Myocyte (in vitro differentiated cells): ENCODE data around the gene PEMT. TPM values are rescaled to one million over a fixed set of nuclear protein-coding genes. Genes with fewer than 3 reads are reported as not detected.

Experiments used
- DNase-seq: peaks from one replicate; pipeline ENCODE4 v3.0.0-alpha.2; 2012; ENCODE audit warnings: low read depth
- total RNA-seq: library from RNA; depleted of rRNA; stranded (reverse); fragments of >200 nt; gene quantifications from 2 replicates; pipeline ENCODE4 v1.2.3, GENCODE V29; 2014

PEMT gene
- total RNA-seq, 1 donor from 2014 or later: 40.3 TPM

DNA sequence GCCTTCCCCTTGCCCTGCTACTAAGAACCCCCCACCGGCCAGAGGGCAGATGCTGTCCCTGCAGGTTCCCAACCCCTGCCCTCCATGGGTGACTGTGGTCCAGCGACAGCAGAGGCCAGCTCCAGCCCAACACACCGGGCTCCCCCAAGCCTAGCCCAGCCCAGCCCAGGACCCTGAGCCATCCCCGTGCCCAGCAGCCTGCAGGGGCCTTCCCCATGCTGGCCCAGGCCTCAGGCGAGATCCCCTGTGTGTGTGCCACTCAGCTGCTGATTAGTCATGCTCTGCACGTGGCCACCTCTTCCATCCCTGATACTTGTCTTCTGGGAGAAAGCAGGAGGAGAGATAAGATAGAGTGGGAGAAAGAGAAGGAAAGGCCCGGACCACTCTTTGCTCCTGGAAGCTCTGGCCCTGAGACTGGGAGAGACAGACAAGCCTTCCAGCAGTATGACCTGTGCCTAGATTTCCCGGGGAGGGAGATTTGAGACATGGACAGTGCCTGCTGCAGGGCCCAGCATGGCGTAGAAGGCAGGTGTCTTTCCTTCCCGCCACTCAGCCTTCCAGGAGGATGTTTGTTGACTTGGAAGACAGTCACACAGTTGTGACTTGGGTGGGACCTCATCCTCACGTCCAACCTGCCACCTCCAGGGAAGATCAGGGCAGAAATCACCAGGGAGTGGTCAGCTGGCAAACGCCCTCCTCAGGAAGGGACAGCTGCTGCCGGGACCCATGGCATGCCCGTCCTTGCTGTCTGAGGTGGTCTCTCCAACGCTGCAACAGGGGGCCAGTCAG lies 54.0 kb downstream of the PEMT start:
- peak; percentile 22 for DNase-seq

DNA sequence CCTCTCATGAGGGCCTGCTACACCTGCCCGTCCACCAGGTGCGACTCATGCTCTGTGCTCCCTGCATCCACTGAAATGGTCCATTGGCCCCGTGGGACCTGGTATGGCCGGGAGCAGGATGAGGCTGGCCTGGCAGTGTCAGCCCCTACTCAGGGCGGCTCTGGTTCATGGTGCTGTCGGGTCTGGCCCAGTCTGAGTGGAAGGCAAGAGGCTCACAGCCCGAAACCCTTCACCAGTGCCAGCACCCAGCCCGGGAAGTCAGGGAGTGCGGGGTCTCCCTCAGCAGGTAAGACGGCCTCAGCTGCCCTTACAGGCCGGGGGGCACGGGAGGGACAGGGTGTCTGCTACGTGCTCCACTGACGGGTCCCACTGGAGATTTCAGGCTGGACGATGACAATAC lies 54.8 kb downstream of the PEMT start:
- DNase-seq: no peak

DNA sequence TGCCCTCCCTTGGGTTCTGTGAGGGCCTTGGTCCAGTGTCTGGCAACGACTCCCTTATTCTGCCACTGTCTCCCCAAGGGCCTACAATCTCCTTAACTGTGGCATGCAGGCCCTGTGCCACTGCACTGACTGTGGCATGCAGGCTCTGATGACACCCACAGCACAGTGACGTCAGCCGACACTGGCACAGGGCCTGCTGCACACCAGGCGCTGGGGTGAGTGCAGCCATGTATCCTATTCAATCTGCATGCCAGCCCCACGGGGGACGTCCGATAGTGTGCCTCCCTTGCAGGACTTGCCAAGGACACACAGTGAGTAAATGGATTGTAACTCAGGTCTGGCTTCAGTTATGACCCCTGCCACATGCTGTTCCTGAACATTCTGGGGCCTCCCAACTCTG lies 55.6 kb downstream of the PEMT start:
- DNase-seq: peak; percentile 77

DNA sequence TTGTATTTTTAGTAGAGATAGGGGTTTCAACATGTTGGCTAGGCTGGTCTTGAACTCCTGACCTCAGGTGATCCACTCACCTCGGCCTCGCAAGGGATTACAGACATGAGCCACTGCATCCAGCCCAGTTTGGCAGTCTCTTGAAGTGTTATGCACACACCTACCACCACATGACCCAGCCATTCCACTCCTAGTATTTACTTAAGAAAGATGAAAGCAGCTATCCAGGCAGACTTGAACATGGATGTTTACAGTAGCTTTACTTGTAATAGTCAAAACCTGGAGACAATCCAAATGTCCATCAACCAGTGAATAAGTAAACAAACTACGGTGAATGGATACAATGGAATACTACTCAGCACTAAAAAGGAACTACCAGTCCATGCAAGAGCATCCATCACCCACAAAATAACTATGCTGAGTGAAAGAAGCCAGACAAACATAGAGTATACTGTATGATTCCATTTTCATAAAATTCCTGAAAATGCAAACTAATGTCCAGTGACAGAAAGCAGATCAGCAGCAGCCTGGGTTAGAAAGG lies 57.5 kb downstream of the PEMT start:
- DNase-seq: no peak

DNA sequence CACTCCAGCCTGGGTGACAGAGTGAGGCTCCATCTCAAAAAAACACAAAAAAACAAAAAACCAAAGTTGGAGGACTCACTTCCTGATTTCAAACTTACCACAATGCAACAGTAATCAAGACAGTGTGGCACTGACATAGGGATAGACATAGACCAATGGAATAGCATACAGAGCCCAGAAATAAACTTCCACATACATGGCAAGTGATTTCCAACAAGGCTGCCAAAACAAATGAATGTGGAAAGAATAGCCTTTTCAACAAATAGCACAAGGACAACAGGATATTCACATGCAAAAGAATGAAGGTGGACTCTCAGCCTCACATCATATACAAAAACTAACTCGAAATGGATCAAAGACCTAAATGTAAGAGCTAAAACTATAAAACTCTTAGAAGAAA lies 58.5 kb downstream of the PEMT start:
- no peak for DNase-seq

DNA sequence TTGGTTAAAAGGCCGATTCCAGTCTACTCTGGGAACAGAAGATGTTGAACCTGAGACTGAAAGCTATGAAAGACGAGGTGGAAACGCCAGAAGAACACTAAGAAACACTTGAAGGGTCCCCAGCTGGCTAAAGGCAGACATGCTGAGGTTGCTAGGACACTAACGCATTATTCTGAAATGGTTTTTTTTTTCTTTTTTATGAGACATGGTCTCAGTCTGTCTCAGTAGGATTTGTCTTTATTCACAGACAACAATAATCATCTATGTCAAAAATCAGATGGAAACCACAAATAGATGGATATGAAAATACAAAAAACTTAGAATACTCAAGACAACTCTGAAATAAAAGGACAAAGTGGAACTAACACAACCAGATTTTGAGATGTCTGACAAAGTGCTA lies 60.4 kb downstream of the PEMT start:
- DNase-seq: no peak

DNA sequence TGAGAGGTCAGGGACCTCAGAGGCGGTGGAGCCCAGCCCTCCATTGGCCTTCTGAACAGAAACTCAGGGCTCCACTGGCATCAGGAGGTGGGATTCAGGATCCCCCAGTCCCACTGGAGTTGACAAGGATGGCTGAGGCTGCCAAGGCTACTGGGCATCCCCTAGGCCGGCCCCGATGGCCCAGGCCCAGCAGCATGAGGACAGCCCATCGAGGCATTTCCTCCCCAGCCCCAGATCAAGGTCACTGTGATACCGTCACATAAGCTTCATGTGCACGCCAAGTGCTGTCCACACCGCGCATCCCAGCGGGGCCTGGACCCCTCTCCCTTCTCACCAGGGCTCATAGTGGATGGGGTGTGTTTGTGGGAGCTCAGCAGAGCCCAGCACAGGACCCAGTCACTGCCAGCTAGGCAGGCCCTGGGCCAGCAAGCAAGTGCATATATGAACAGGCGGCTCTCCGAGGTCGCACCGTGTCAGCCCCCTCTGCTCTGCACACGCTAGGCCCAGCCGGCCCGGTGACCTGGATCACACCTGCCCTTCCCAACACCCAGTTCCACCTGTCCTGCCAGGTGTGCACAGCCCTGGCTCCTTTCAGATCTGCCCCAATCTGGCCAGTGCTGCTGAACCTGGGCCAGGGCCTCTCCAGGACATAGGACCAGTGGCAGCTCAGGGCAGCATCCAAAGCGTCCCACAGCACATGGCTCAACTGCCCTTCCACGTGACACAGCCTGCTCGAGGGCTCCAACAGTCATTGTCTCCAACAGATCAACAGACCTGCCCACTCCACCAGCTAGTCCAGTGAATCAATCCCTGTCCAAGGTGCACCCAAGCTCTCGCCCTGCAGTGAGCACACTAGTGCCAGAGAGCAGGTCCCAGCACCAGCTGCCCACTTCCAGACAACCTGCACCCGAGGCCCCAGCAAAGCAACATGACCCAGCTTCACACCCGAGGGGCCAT lies 62.5 kb downstream of the PEMT start:
- DNase-seq: no peak

DNA sequence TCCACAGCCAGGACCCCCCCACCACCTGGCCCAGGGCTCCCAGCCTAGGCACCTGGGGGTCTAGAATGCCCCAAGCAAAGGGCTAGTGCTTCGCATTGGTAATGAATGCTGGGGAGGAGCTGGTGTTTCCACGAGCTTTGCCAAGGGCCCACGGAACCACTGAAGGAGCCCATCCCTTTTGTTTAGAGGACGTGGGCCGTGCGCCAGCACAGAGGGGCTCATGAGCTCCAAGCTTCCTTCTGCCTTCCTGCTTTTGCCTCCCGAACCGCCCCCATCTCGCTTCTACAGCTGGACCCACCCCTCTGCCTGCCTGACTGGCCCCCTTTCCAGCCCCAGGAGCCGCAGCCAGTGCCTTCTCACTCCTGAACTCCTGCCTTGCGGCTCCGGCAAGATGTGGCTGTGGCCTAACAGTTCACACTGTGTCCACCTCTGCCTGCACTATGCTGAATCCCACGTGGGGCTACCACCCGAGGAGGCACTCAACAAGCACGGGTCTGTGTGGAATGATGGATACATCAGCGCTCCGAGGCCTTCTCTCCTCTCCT lies 63.5 kb downstream of the PEMT start:
- no peak for DNase-seq

DNA sequence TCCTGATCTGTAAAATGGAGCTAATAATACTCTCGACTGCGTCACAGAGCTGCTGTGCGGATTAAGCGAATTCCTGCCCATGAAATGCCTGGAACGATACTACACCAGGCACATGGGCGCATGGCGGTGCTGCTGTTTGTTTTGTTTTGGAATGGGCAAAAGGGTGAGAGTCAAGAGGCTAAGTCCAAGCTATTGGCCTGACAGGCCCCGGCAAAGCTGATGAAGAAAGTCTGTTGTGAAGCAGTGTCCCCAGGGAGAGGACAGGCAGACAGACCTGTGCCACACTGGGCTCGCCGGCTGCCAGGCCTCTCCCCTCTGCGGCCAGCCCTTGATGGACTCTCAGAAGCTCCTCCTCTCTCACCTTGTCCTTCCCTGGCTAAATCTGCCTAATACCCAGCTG lies 64.0 kb downstream of the PEMT start:
- DNase-seq: no peak

DNA sequence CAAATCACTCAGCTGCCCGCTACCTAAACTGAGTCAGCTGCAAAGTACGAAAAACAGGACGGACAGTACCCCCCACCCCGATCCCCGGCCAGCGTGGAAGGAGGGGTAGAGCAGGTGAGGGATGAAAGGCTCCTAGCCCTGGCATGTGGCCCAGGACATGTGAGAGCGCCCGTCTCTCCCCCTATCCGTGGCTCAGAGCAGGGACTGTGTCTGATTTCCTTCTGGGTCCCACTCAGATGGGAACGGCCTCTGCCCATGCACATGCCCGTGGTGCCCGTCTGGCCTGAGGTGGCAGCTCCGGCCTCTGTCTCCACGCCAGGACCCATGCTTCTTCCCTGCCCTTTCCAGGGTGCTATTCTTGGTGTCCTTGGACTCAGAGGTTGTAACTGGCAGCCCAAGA lies 65.1 kb downstream of the PEMT start:
- DNase-seq: no peak

DNA sequence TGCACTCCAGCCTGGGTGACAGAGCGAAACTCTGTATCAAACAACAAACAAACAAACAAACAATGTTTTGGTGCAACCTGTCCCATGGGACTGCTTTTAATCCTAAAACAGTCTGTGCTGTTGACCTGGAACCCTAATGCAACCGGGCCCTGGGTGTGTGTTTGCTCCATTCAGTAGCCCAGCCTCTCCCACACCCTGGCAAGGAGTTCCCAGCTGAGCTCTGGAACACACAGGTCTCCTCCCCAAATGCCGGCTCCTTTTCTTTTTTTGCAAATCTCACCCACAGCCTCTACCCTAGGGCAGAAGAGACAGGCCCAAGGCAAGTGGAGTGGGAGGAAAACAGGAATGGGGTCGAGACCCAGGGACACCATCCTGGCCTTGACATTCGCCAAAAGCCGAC lies 65.6 kb downstream of the PEMT start:
- DNase-seq: no peak

DNA sequence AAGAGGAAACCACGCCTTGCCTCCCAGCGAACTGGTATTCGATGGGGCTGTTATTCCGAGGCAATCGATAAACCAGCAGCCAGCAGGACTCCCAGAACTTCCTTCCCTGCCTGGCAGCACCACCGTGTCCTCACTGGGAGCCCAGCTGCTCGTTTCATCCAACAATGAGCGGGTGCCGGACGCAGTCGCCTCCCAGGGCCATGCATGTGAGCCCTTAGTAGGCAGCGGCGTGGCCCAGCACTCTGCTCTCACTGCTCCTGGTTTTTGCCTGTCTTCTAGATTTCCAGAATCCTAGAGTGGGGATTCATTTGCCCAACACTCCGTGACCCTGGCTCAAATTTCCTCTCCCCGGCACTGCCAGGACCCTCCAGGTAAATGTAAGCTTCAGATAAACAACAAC lies 66.2 kb downstream of the PEMT start:
- DNase-seq: no peak

DNA sequence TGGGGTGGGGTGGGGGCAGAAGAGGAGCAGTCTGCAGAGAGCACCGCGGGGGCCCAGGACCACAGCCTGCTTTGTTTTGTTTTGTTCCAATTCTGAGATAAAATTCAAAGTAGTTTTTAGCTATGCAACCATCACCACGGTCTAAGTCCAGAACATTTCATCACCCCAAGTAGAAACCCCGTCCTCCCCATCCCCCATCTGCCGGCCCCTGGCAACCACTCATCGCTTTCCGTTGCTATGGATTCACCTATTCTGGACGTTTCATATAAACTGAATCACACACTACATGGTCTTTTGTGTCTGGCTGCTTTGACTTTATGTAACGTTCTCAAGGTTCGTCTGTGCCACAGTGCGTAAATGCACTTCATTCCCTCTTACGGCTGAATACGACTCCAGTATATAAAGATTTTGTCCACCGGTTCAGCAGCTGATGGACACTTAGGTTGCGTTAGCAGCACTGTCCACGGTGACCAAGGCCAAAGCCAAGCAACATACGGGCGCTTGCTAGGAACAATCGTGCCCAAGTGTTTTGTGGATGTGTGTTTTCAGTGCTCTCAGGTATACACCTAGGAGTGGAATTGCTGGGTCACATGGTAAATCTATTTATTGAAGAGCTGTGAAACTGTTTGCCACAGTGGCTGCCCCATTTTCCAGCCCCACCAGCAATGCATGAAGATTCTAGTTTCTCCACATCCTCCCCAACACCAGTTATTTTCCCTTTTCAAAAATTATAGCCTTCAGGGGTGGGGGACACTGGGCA lies 67.6 kb downstream of the PEMT start:
- no peak for DNase-seq

DNA sequence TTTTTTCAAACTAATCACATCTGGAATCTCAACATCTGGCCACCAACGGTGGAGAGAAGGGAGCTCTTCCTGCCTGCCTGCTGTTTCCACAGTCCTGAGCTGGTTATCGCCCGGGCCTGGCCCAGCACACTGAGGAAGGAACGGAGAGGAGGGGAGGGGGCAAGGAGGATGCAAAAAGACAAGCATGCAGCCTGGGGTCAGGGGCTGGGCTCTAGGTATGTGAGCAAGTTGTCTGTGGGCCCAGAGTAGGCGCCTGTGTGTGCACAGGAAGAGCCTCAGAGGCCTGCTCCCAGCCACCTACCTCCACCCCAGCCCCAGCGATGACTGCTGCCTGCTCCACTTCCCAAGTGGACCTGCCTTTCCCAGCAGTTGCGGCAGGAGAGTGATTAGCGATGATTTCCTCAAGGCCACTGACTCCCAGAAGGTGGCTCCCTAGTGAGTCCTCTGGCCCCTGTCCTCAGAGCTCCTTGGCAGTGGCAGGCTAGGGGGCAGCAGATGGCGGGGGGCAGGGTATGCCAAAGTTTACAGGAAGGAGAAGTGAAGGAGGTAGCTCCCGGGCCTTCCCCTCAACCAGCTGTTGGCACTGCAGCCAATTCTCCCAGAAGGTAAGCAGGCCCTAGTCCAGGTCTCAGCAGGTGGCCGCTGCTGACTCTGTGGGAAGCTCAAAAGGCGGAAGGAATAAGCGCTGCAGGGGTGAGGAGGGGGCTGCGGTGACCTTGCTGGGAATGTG lies 68.3 kb downstream of the PEMT start:
- no peak for DNase-seq

DNA sequence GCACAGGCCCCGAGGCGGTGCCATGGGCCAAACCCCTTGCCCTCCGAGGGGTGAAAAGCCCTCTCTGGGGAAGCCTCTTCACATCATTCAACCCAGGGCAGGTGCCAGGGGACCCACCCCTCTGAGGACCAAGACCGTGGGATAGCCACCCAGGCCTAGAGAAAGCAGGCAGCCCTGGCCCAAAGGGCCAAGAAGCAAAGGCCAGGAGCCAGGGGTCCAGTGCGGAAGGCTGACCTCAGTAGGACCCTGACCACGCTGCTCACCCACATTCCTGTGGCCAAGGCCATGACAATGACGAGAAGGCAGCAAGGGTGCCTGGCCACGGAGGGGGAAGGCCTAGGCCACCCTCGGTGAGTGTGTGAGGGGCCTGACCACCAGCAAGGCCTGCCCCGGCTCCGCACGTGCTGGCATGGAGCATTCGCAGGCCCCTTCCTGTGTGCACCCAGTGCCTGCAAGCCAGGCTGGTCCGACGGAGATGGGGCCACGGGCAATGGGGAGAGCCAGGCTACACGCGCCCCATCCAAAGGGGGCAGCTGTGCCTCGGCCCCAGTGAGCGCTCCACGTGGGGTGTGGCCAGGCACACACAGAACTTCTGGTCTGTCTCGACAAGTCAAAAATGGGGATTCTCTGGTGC lies 70.8 kb downstream of the PEMT start:
- no peak for DNase-seq

DNA sequence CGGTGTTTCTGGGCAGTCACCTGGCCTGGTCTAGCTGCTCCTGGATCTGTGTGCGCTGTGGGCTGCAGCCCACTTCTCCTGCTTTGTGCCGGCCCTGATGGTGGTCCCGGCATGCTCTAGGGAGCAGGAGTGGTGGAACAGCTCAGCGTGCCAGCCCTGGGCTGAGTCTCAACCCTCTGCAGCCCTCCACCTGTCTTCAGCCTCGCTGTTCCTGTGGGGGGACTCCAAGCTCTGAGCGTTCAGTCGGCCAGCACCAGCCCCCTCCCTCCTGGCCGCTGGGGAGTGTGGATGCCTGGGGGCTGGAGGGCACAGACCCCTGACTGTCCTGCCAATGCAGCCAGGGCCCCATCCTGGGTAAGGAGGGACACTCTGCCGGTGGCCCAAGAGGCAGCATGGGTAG lies 71.6 kb downstream of the PEMT start:
- no peak for DNase-seq

DNA sequence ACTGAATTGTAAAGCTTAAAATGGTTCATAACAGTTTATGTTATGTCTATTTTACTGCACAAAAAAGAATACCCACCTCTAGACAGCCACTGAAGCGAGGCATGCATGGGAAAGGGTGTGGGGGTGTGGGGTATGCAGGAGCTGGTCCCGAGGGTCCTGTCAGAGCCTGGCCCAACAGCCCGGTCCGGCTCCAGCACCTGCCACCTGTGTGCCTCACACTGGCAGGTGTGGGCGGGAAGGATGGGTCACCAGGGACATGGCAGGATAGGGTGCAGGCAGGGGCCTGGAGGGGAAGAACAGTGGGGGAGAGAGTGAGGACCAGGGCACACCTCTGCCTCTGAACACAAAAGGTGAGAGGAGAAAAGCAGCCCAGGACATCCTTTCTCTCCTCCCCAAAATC lies 72.6 kb downstream of the PEMT start:
- no peak for DNase-seq

DNA sequence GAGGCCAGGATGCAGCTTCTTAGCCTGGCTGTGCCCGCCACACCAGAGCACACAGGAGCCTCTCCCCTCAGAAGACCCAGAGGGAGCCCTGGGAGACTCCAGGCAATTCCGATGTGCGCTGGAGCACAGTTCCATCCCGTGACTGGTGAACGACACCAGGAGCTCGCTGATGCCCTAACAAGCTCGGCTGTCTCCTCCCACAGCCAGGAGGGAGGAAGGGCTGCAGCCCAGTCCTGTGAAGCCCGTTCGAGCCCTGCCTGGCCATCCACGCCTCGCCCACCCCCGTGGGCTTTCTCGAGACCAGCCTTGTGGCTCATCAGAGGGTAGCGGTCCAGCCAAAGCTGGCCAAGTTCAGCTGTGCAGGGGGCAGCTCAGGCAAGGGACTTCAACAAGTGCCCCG lies 73.5 kb downstream of the PEMT start:
- no peak for DNase-seq

DNA sequence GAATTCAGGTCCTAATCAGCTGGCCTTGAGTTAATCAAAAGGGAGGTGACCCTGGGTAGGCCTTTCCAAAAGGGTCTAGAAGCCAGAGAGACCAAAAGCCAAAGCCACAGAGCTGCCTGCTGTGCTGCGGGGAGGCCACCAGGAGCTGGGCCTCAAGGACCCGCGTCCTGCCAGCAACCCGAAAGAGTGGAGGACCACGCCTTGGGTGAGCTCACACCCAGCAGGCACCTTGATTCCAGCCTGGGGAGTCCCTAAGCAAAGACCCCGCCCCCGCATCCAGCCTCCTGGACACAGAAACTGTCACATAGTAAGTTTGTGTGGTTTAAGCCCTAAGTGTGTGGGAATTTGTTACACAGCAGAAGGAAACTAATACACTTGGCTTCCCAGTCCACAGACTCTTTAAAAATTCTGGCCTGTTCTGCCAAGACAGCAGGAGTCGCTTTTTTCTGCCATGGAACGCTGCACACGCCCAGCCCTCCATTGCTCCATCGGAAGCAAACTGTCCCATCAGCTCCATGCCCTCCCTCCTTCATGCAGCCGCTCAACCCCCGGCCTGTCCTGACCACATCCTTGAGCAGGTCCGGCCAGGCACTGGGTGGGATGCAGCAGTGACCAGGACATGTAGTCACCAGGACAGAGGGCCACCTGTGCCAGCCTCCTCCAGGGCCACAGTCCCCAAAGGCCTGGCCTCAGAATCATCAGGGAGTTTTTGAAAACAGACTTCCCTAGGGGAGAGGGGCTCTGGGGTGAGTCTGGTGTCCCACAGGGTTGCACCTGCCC lies 74.4 kb downstream of the PEMT start:
- DNase-seq: no peak
